GM19438 (cell line): ENCODE data around the gene ALDH16A1.

Experiments
- ATAC-seq: cut with Tn5 transposase; IDR thresholded peaks from one replicate; pipeline ENCODE4 v1.9.1; 2021; ENCODE audit warnings: low read depth; ENCODE audit not compliant: unreplicated experiment

Gene ALDH16A1

GRCh38 chr19:49506575-49507105, 53.6 kb downstream of the ALDH16A1 start:
- no peak for ATAC-seq

DNA sequence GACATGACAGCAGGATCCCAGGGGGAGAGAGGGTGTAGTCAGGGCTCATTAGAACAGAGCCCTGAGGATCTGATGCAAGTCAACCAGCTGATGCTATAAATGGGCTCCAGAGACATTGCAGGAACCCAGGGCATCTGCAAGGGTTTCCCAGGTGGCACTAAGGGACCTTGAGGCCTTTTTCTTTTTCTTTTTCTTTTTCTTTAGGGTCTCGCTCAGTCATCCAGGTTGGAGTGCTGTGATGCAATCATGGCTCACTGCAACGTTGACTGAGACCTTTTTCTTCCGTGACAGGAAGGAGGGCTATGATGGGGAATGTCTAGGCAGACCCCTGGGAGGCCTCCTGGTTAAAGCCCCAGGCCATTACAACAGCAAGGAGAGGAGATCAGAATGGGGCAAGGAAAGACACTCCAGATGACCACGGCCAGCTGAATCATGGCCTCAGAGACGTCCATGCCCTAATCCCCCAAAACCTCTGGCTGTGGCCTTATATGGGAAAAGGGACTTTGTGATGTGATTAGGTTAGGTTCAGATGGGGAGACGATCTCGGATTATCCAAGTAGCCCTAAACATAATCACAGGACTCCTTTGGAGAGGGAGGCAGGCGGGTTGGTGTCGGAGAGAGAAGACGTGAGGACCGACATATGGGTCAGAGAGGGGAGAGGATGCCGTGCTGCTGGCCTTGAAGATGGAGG, 54.9 kb downstream of the ALDH16A1 start:
- ATAC-seq: no peak

GRCh38 chr19:49512970-49513745, 60.1 kb downstream of the ALDH16A1 start:
- no peak for ATAC-seq

- no peak for ATAC-seq
These were observed 60.7 kb downstream of the ALDH16A1 start for GRCh38 chr19:49513746-49514118.

- no peak for ATAC-seq
These were observed 61.1 kb downstream of the ALDH16A1 start for GRCh38 chr19:49514151-49514550.

GRCh38 chr19:49515767-49516166, 62.7 kb downstream of the ALDH16A1 start:
- no peak for ATAC-seq

GRCh38 chr19:49518033-49518432, 65.0 kb downstream of the ALDH16A1 start:
- no peak for ATAC-seq
